Progenitor cell of endocrine pancreas (in vitro differentiated cells): ENCODE results near the gene NEO1. TPM values are rescaled to one million over a fixed set of nuclear protein-coding genes. Genes with fewer than 3 reads are reported as not detected.

ENCODE experiments used
- DNase-seq: peaks from one replicate; pipeline ENCODE4 v3.0.0; 2021; ENCODE audit warnings: low spot score; ENCODE audit not compliant: unreplicated experiment
- H3K27ac Mint-ChIP-seq: 2 replicates; pipeline ENCODE4 v1.8.0; 2021; ENCODE audit warnings: mild to moderate bottlenecking, moderate library complexity, mixed read lengths
- H3K27me3 Mint-ChIP-seq: 2 replicates; pipeline ENCODE4 v1.8.0; 2021; ENCODE audit warnings: mixed read lengths
- H3K36me3 Mint-ChIP-seq: 2 replicates; pipeline ENCODE4 v1.8.0; 2022; ENCODE audit warnings: mixed read lengths; ENCODE audit not compliant: insufficient read depth
- H3K4me1 Mint-ChIP-seq: 2 replicates; pipeline ENCODE4 v1.8.0; 2021; ENCODE audit warnings: low read depth, mixed read lengths
- H3K4me3 Mint-ChIP-seq: 2 replicates; pipeline ENCODE4 v1.8.0; 2021; ENCODE audit warnings: low read depth, mild to moderate bottlenecking, moderate library complexity, mixed read lengths
- H3K9me3 Mint-ChIP-seq: 2 replicates; pipeline ENCODE4 v1.8.0; 2021; ENCODE audit warnings: low read depth, mixed read lengths
- total RNA-seq: library from RNA; stranded (reverse); gene quantifications from 2 replicates; pipeline ENCODE4 v1.2.1, GENCODE V29; 2021
- TF ChIP-seq, protein P1 (sequence below): fragments of 200-600 bp; sonication (generic); IDR thresholded peaks from one replicate; pipeline ENCODE4 v1.5.0; 2021; ENCODE audit warnings: antibody characterized with exemption, mild to moderate bottlenecking; ENCODE audit not compliant: unreplicated experiment

Gene NEO1
- total RNA-seq, 1 donor from 2014 or later: 118 TPM

DNA sequence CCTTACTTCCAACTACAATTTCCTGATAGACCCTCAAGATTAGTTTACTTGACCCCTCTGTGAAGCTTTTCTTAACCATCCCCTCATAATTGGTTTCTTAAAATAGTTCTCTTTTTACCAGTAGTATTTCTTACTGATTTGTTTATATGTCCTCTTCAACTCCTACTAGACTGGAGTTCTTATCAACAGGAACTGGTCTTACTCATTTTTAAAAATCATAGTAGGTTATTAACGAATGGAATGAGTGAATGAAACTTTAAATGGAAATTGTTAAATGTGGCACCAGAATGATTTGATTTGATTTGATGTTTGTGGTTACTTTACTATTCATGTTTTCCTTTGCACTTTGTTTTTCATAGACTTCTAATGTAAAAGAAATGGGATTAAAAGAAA, 91.5 kb downstream of the NEO1 start:
- no peak for DNase-seq
- Mint-ChIP-seq H3K36me3 (peaks cover 23% of the 10 kb centered on the region), H3K4me1 (peaks cover 11% of the 10 kb centered on the region), H3K4me3 (no peak overlapping the region), H3K9me3 (no peaks in the 10 kb centered on the region), H3K27ac (no peak overlapping the region), H3K27me3 (no peaks in the 10 kb centered on the region)
- TF ChIP-seq, protein P1, sequence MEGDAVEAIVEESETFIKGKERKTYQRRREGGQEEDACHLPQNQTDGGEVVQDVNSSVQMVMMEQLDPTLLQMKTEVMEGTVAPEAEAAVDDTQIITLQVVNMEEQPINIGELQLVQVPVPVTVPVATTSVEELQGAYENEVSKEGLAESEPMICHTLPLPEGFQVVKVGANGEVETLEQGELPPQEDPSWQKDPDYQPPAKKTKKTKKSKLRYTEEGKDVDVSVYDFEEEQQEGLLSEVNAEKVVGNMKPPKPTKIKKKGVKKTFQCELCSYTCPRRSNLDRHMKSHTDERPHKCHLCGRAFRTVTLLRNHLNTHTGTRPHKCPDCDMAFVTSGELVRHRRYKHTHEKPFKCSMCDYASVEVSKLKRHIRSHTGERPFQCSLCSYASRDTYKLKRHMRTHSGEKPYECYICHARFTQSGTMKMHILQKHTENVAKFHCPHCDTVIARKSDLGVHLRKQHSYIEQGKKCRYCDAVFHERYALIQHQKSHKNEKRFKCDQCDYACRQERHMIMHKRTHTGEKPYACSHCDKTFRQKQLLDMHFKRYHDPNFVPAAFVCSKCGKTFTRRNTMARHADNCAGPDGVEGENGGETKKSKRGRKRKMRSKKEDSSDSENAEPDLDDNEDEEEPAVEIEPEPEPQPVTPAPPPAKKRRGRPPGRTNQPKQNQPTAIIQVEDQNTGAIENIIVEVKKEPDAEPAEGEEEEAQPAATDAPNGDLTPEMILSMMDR: no peak

GRCh38 chr15:73146419-73146818, 94.2 kb downstream of the NEO1 start:
- Mint-ChIP-seq H3K27me3 (no peaks in the 10 kb centered on the region), H3K36me3 (peaks cover 27% of the 10 kb centered on the region), H3K27ac (no peak overlapping the region), H3K9me3 (peaks cover 3% of the 10 kb centered on the region), H3K4me3 (no peak overlapping the region), H3K4me1 (peaks cover 10% of the 10 kb centered on the region)
- DNase-seq: no peak
- TF ChIP-seq, protein P1: no peak

- Mint-ChIP-seq H3K27me3 (no peaks in the 10 kb centered on the region), H3K9me3 (peaks cover 16% of the 10 kb centered on the region), H3K36me3 (peaks cover 35% of the 10 kb centered on the region), H3K27ac (no peak overlapping the region), H3K4me1 (no peaks in the 10 kb centered on the region), H3K4me3 (no peak overlapping the region)
- no peak for DNase-seq
- TF ChIP-seq, protein P1: no peak
Measured at GRCh38 chr15:73150831-73151230, 98.6 kb downstream of the NEO1 start.

DNA sequence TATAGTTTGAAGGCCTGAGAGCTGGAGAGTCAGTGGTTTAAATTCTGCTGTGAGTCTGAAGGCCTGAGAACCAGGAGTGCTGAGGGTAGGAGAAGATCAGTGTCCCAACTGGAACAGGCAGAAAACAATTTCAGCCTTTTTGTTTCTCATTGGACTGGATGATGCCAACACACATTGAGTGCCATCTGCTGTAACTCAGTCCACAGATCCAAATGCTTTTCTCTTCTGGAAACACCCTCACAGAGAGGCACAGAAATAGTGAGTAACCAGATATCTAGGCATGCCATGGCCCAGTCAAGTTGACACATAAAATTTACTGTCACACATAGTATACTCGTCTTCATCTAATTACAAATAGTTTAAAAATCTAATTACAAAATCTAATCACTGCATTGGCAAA, 100.8 kb downstream of the NEO1 start:
- peaks cover 37% of the 10 kb centered on the region for H3K36me3 Mint-ChIP-seq
- no peaks in the 10 kb centered on the region for H3K27me3 Mint-ChIP-seq
- H3K27ac Mint-ChIP-seq: no peak overlapping the region
- no peak overlapping the region for H3K4me3 Mint-ChIP-seq
- no peaks in the 10 kb centered on the region for H3K4me1 Mint-ChIP-seq
- TF ChIP-seq, protein P1: no peak
- peaks cover 20% of the 10 kb centered on the region for H3K9me3 Mint-ChIP-seq
- DNase-seq: no peak

- no peak overlapping the region for H3K4me3 Mint-ChIP-seq
- H3K27me3 Mint-ChIP-seq: no peaks in the 10 kb centered on the region
- H3K27ac Mint-ChIP-seq: no peak overlapping the region
- no peak for DNase-seq
- peaks cover 20% of the 10 kb centered on the region for H3K9me3 Mint-ChIP-seq
- TF ChIP-seq, protein P1: no peak
- H3K4me1 Mint-ChIP-seq: no peaks in the 10 kb centered on the region
- peaks cover 37% of the 10 kb centered on the region for H3K36me3 Mint-ChIP-seq
Measured at GRCh38 chr15:73153447-73153846, 101.2 kb downstream of the NEO1 start.
